Common myeloid progenitor, CD34-positive (primary cell): Measurements from ENCODE around the gene RRP1.
A peak's percentile ranks its signal among the peaks of the same experiment; 100 is the strongest.

Experiments
- CTCF ChIA-PET: fragments of 350-600 bp; sonication (Branson Sonifier 250); formaldehyde crosslinking; loops from one replicate; lab custom pipeline; 2021; ENCODE audit warnings: antibody characterized with exemption; lab: Charles Lee
- POLR2A ChIA-PET: fragments of 350-600 bp; sonication (Branson Sonifier 250); formaldehyde crosslinking; loops from one replicate; lab custom pipeline; 2021; ENCODE audit warnings: antibody characterized with exemption; lab: Charles Lee
- DNase-seq, 3 donors: peaks; one replicate each; pipeline versions ENCODE4 v3.0.0 to v3.0.0-alpha.2; 2013
- H3K27ac ChIP-seq, 2 experiments: 1 replicate in 1 of 2; 2 replicates in 1 of 2; pipeline ENCODE4 v1.7.0; 2013; ENCODE audit warnings: inconsistent platforms in 2 of 2, low read length in 2 of 2, mild to moderate bottlenecking in 2 of 2, low read depth in 1 of 2, moderate library complexity in 1 of 2; ENCODE audit not compliant: severe bottlenecking in 2 of 2, insufficient read depth in 1 of 2, poor library complexity in 1 of 2
- H3K27me3 ChIP-seq, 5 experiments: replicated peaks in 2 of 5; 1 replicate in 3 of 5; 2 replicates in 2 of 5; pipeline versions ENCODE4 v1.6.1 to v1.7.0; 2013; ENCODE audit warnings: low read length in 4 of 5, mild to moderate bottlenecking in 2 of 5, moderate library complexity in 2 of 5, inconsistent platforms in 1 of 5; ENCODE audit not compliant: insufficient read depth in 5 of 5, control insufficient read depth in 4 of 5
- H3K36me3 ChIP-seq, 4 experiments: 1 replicate in 2 of 4; 2 replicates in 2 of 4; pipeline versions ENCODE4 v1.6.1 to v1.7.0; 2013; ENCODE audit warnings: low read length in 3 of 4, control low read depth in 1 of 4, mild to moderate bottlenecking in 1 of 4; ENCODE audit not compliant: control insufficient read depth in 4 of 4, insufficient read depth in 4 of 4
- H3K4me1 ChIP-seq, 4 experiments: 1 replicate in 3 of 4; 2 replicates in 1 of 4; pipeline versions ENCODE4 v1.6.1 to v1.7.1; 2013; ENCODE audit warnings: low read length in 3 of 4, mild to moderate bottlenecking in 3 of 4, control low read depth in 1 of 4, inconsistent platforms in 1 of 4, moderate library complexity in 1 of 4; ENCODE audit not compliant: control insufficient read depth in 4 of 4, insufficient read depth in 4 of 4; ENCODE audit errors: control extremely low read depth in 1 of 4
- H3K4me3 ChIP-seq, 7 experiments: 1 replicate in 4 of 7; 2 replicates in 3 of 7; pipeline versions ENCODE4 v1.5.1 to v1.7.0; 2013; ENCODE audit warnings: mild to moderate bottlenecking in 7 of 7, low read length in 6 of 7, moderate library complexity in 6 of 7, inconsistent platforms in 2 of 7, low read depth in 2 of 7, control low read depth in 1 of 7; ENCODE audit not compliant: insufficient read depth in 4 of 7, control insufficient read depth in 1 of 7; ENCODE audit errors: extremely low read depth in 1 of 7
- H3K9me3 ChIP-seq, 5 experiments: 1 replicate in 4 of 5; 2 replicates in 1 of 5; pipeline versions ENCODE4 v1.6.1 to v1.7.1; 2013; ENCODE audit warnings: low read length in 4 of 5, mild to moderate bottlenecking in 2 of 5, inconsistent platforms in 1 of 5, low read depth in 1 of 5, moderate library complexity in 1 of 5; ENCODE audit not compliant: control insufficient read depth in 4 of 5, insufficient read depth in 2 of 5; ENCODE audit errors: control extremely low read depth in 1 of 5
- WGBS: methylation state at CpG from one replicate; pipeline ENCODE4 v1.1.5; 2013; ENCODE audit not compliant: insufficient coverage; 5-methylcytosine and 5-hydroxymethylcytosine counted together

Gene RRP1

DNA sequence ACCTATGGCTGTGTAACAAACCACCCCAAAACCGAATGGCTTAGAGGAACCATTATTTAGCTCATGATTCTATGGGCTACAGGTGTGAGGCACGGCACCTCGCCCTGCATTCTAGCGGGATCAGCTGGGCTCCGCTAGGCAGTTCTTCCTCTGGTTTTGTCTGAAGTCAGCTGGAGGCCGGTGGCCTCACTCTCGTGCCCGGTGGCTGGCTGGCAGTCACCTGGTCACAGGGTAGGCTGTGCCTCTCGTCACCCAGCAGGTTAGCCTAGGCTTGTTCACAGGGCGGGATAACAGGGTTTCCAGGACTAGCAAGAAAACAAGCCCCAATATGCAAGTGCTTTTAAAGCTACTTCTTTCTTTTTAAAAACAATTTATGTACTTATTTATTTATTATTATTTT is 59.4 kb downstream of the RRP1 start:
- ChIA-PET POLR2A (interaction anchor here (0.7 kb wide), 1 partner anchor 13 kb away, joined by 3 read pairs; no protein-coding TSS in a partner anchor), CTCF (interaction anchor here (1.3 to 1.5 kb wide), 3 partner anchors 23 to 38 kb away, joined by 3 to 5 read pairs (median 3); no protein-coding TSS in a partner anchor)
- WGBS: 98% methylated on average over 9 of the region's 10 CpGs
- DNase-seq: no peak
- Histone ChIP-seq H3K27ac (no peak overlapping the region), H3K9me3 (peaks cover 2 to 13% (median 4%) of the 10 kb centered on the region in 5 experiments), H3K4me3 (no peak overlapping the region), H3K27me3 (no peaks in the 10 kb centered on the region), H3K36me3 (no peaks in the 10 kb centered on the region), H3K4me1 (peaks cover 0 to 3% (median 0%) of the 10 kb centered on the region in 4 experiments)

DNA sequence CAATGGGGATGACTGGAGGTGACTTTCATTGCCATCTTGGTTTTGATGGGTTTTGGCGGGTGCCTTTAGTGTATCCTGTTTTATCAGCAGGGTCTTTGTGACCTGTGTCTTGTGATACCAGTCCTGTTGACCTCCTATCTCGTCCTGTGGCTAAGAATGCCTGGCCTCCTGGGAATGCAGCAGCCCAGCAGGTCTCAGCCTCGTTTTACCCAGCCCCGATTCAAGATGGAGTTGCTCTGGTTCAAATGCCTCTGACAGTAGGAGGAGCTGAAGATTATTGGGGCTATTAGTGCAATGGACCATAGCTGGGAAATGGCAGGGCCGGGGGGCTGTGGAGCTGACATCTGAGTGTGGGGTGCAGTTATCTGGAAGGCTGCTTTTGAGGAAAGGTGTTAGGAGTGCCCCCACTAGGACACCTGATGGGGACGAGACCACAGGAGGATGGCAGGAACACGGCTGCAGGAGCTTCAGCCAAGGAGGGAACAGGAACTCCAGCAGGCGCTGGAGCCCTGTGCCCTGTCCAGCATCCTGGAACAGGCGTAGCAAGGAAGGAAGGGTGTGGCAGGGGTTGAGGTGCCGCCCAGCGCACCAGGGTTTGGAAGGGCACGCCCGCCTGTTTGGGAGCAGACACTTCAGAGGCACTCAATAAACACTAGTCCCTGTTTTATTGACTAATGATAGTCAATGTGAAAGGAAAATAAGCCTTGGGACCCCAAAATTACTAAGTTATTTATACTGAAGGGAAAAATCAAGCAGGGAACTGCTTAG is 60.3 kb downstream of the RRP1 start:
- POLR2A ChIA-PET: interaction anchor here (0.7 kb wide), 1 partner anchor 12 kb away, joined by 3 read pairs; no protein-coding TSS in a partner anchor
- H3K36me3 ChIP-seq: no peaks in the 10 kb centered on the region
- no peak for DNase-seq
- peaks cover 0 to 7% (median 4%) of the 10 kb centered on the region in 4 experiments for H3K4me1 ChIP-seq
- WGBS: 43% methylated on average over 10 of the region's 13 CpGs
- CTCF ChIA-PET: interaction anchor here (1.3 to 1.4 kb wide), 2 partner anchors 24 to 39 kb away, joined by 3 read pairs; no protein-coding TSS in a partner anchor
- H3K27me3 ChIP-seq: no peaks in the 10 kb centered on the region
- H3K27ac ChIP-seq: no peak overlapping the region
- H3K4me3 ChIP-seq: no peak overlapping the region
- H3K9me3 ChIP-seq: peaks cover 2 to 13% (median 4%) of the 10 kb centered on the region in 5 experiments

DNA sequence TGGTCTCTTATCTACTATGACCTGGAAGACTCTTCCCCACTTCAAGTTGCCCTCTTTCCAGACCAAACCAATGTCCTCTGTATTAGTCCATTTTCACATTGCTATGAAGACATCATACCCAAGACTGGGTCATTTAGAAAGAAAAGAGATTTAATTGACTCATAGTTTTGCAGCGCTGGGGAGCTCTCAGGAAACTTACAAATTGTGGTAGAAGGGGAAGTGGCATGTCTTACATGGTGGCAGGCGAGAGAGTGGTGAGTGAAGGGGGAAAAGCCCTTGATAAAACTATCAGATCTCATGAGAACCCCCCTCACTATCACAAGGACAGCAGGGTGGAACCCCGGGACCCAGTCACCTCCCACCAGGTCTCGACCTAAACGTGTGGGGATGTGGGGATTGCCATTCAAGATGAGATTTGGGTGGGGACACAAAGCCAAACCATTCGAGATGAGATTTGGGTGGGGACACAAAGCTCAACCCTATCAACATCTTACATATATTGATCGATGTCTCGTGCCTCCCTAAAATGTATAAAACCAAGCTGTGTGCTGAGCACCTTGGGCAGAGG is 61.4 kb downstream of the RRP1 start:
- ChIA-PET CTCF (interaction anchor here (1.0 kb wide), 1 partner anchor 17 kb away, joined by 3 read pairs; no protein-coding TSS in a partner anchor), POLR2A (no interaction called here)
- WGBS: 83% methylated on average over 3 of the region's 8 CpGs

DNA sequence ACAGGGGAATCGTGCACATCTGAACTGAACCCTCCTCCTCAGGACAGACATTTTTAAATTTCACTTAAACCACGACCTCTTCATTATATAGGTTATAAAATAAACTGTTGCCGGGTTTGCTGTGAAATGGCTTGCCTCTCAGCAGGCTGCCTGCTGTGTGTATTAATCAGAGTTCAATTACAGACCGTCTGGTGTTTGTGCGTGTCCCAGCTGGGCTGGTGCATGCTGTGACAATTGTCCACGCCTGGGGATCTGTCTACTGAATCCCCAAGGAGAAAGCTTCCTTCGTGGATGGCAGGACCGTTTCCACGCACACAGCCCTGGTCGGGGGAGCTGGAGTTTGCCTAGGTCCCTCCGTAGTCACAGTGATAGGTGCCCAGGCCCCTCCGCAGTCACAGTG is 62.2 kb downstream of the RRP1 start:
- H3K36me3 ChIP-seq: no peaks in the 10 kb centered on the region
- H3K4me3 ChIP-seq: no peak overlapping the region
- POLR2A ChIA-PET: no interaction called here
- WGBS: 96% methylated on average over 10 of the region's 12 CpGs
- H3K27ac ChIP-seq: no peak overlapping the region
- H3K4me1 ChIP-seq: peaks cover 0 to 21% (median 13%) of the 10 kb centered on the region in 4 experiments
- CTCF ChIA-PET: interaction anchor here (1.0 to 1.5 kb wide), 2 partner anchors 15 to 17 kb away, joined by 3 to 4 read pairs; no protein-coding TSS in a partner anchor
- DNase-seq: no peak
- H3K27me3 ChIP-seq: no peaks in the 10 kb centered on the region
- H3K9me3 ChIP-seq: peaks cover 2 to 13% (median 4%) of the 10 kb centered on the region in 5 experiments

More for the DNA sequence above, 61.4 kb downstream of the RRP1 start:
- H3K4me3 ChIP-seq: no peak overlapping the region
- H3K36me3 ChIP-seq: no peaks in the 10 kb centered on the region
- peaks cover 2 to 13% (median 4%) of the 10 kb centered on the region in 5 experiments for H3K9me3 ChIP-seq
- no peaks in the 10 kb centered on the region for H3K27me3 ChIP-seq
- peak in 2 of 3 donors; percentile 47 to 64 for DNase-seq
- peaks cover 0 to 18% (median 13%) of the 10 kb centered on the region in 4 experiments for H3K4me1 ChIP-seq
- no peak overlapping the region for H3K27ac ChIP-seq

DNA sequence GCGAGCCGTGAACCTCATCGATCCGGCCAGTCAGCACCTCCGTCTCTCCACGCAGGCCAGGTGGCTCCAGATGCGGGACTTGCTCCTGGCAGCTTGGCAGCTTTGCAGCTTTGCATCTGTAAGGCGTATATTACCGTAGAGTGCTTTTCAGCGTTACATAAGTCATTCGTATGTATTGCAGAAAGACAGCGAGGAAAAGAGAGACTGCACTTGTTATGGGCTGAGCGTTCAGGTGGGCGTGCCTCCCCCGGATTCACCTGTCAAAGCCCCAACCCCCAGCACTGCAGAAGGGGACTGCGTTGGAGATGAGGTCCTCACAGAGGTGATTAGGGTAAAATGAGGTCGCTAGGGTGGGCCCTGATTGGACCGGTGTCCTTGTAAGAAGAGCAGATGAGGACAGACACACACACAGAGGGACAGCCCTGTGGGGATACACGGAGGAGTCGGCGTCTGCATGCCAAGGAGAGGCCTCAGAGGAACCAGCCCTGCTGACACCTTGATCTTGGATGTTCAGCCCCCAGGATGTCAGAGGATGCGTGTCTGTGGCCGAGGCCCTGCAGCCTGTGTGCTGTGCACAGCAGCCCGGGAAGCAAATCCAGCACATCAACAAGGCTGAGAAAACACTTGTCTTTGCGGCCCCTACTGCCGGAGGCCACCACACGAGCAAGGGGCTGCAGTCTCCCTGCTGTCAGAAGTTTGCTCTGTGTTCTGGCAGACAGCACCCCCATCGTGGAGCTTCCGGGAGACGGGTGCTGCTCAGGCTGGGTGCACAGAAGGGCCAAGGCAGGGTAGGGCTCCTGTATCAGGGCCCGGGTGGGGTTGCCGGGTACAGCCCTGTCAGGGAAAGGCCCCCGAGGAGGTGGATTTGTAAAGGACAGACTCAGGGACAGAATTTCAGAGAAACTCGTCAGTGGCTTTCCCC is 64.7 kb downstream of the RRP1 start:
- H3K27ac ChIP-seq: peak overlapping the region in 1 of 2 experiments; percentile 83

More for the DNA sequence above, 64.7 kb downstream of the RRP1 start:
- no peak for DNase-seq
- POLR2A ChIA-PET: no interaction called here
- Histone ChIP-seq H3K9me3 (peaks cover 2 to 8% (median 4%) of the 10 kb centered on the region in 5 experiments), H3K27me3 (no peaks in the 10 kb centered on the region), H3K4me1 (peaks cover 0 to 21% (median 13%) of the 10 kb centered on the region in 4 experiments), H3K36me3 (no peaks in the 10 kb centered on the region), H3K4me3 (no peak overlapping the region)
- CTCF ChIA-PET: interaction anchor here (1.5 kb wide), 1 partner anchor 19 kb away, joined by 4 read pairs; no protein-coding TSS in a partner anchor
- 94% methylated on average over 31 of the region's 34 CpGs for WGBS
